SK-N-SH (cell line): ENCODE measurements around the gene EPHX1. TPM values are rescaled to one million over a fixed set of nuclear protein-coding genes. Genes with fewer than 3 reads are reported as not detected.

Source experiments
- CTCF ChIA-PET: fragments of 300-600, 350-600 bp; formaldehyde crosslinking; extraction: SDS; loops from one replicate; lab custom pipeline; 2021; lab: Yijun Ruan, JAX
- POLR2A ChIA-PET: fragments of 350-600 bp; sonication (Branson Sonifier 250); formaldehyde crosslinking; extraction: SDS; loops from one replicate; lab custom pipeline; 2020; ENCODE audit warnings: antibody characterized with exemption, inconsistent platforms; lab: Yijun Ruan, JAX
- DNase-seq: peaks from one replicate; pipeline ENCODE4 v3.0.0; 2012
- H2AFZ ChIP-seq: fragments of 200-600 bp; sonication (generic); 2 replicates; pipeline ENCODE4 v1.8.1; 2016; ENCODE audit warnings: antibody characterized with exemption, mild to moderate bottlenecking, low read depth
- H3F3A ChIP-seq: fragments of 200-600 bp; sonication (generic); replicated peaks from 2 replicates; pipeline ENCODE3; 2016; ENCODE audit warnings: antibody characterized with exemption, mild to moderate bottlenecking; ENCODE audit not compliant: insufficient read depth
- H3K27ac ChIP-seq, 2 experiments: fragments of 200-500 bp in 1 of 2; fragments of 200-600 bp in 1 of 2; sonication (Bioruptor generic) in 1 of 2; sonication (generic), shearing (Covaris generic) in 1 of 2; 2 replicates each; pipeline versions ENCODE4 v1.5.1 to v1.6.1; 2014 to 2016; ENCODE audit warnings: low read depth in 2 of 2, inconsistent platforms in 1 of 2, low read length in 1 of 2, mild to moderate bottlenecking in 1 of 2, mixed read lengths in 1 of 2
- H3K27me3 ChIP-seq: fragments of 200-600 bp; sonication (generic), shearing (Covaris generic); 2 replicates; pipeline ENCODE4 v1.6.1; 2016; ENCODE audit warnings: mixed run types; ENCODE audit not compliant: insufficient read depth
- H3K36me3 ChIP-seq, 2 experiments: fragments of 200-500 bp in 1 of 2; fragments of 200-600 bp in 1 of 2; sonication (Bioruptor generic) in 1 of 2; sonication (generic) in 1 of 2; replicated peaks in 1 of 2; 2 replicates each; pipeline versions ENCODE3 to v1.5.1; 2014 to 2016; ENCODE audit warnings: low read length in 1 of 2, mild to moderate bottlenecking in 1 of 2; ENCODE audit not compliant: insufficient read depth in 2 of 2, control insufficient read depth in 1 of 2
- H3K4me1 ChIP-seq, 2 experiments: fragments of 200-500 bp in 1 of 2; fragments of 200-600 bp in 1 of 2; sonication (Bioruptor generic) in 1 of 2; sonication (generic), shearing (Covaris generic) in 1 of 2; 2 replicates each; pipeline versions ENCODE4 v1.5.1 to v1.6.1; 2014 to 2016; ENCODE audit warnings: low read depth in 1 of 2, low read length in 1 of 2, mixed run types in 1 of 2; ENCODE audit not compliant: insufficient read depth in 2 of 2, control insufficient read depth in 1 of 2
- H3K4me2 ChIP-seq: fragments of 200-600 bp; sonication (generic), shearing (Covaris generic); 2 replicates; pipeline ENCODE4 v1.6.1; 2017; ENCODE audit warnings: mixed run types
- H3K4me3 ChIP-seq, 2 experiments: fragments of 200-500 bp in 1 of 2; fragments of 200-600 bp in 1 of 2; sonication (Bioruptor generic) in 1 of 2; sonication (generic), shearing (Covaris generic) in 1 of 2; 2 replicates each; pipeline versions ENCODE4 v1.5.1 to v1.8.1; 2014 to 2016; ENCODE audit warnings: low read depth in 2 of 2, inconsistent platforms in 1 of 2, low read length in 1 of 2, mild to moderate bottlenecking in 1 of 2, mixed read lengths in 1 of 2, moderate library complexity in 1 of 2
- H3K79me2 ChIP-seq: fragments of 200-600 bp; sonication (generic); 2 replicates; pipeline ENCODE4 v1.8.1; 2017; ENCODE audit warnings: mild to moderate bottlenecking; ENCODE audit not compliant: insufficient read depth
- H3K9ac ChIP-seq: fragments of 200-600 bp; sonication (generic); 2 replicates; pipeline ENCODE4 v1.6.1; 2017; ENCODE audit warnings: mixed run types
- H3K9me2 ChIP-seq: fragments of 200-600 bp; sonication (generic); 2 replicates; pipeline ENCODE4 v1.6.1; 2017; ENCODE audit warnings: mixed run types
- H3K9me3 ChIP-seq: fragments of 200-600 bp; sonication (generic); 2 replicates; pipeline ENCODE4 v1.6.1; 2017; ENCODE audit warnings: mixed run types, mild to moderate bottlenecking, moderate library complexity
- H4K20me1 ChIP-seq: fragments of 200-600 bp; sonication (generic); 2 replicates; pipeline ENCODE4 v1.6.1; 2017; ENCODE audit warnings: mild to moderate bottlenecking, mixed run types; ENCODE audit not compliant: insufficient read depth
- CHD2 ChIP-seq: fragments of 150-350 bp; IDR thresholded peaks from 2 replicates; pipeline ENCODE4 v1.6.1; 2018; ENCODE audit warnings: low read length; ENCODE audit not compliant: partially characterized antibody
- EP300 ChIP-seq, 2 experiments: IDR thresholded peaks; 2 replicates each; pipeline versions ENCODE4 v1.4.0 to v1.6.1; 2012; ENCODE audit warnings: borderline replicate concordance in 1 of 2, low read depth in 1 of 2, low read length in 1 of 2
- FOXM1 ChIP-seq: IDR thresholded peaks from 2 replicates; pipeline ENCODE4 v1.4.0; 2012; ENCODE audit warnings: low read depth, mild to moderate bottlenecking
- GATA2 ChIP-seq: sonication (generic); formaldehyde crosslinking; IDR thresholded peaks from 2 replicates; pipeline ENCODE4 v1.5.0; 2020; ENCODE audit warnings: mild to moderate bottlenecking, missing genetic modification reagents
- MAX ChIP-seq: IDR thresholded peaks from 2 replicates; pipeline ENCODE4 v1.4.0; 2012; ENCODE audit warnings: low read depth
- MXI1 ChIP-seq: IDR thresholded peaks from 2 replicates; pipeline ENCODE4 v1.6.1; 2012; ENCODE audit warnings: mild to moderate bottlenecking, low read depth, low read length, improper control_type of control experiment
- NFIC ChIP-seq: IDR thresholded peaks from 2 replicates; pipeline ENCODE4 v1.4.0; 2012; ENCODE audit warnings: borderline replicate concordance
- PBX3 ChIP-seq: IDR thresholded peaks from 2 replicates; pipeline ENCODE4; 2012
- RCOR1 ChIP-seq: fragments of 150-350 bp; IDR thresholded peaks from 2 replicates; pipeline ENCODE4 v1.6.1; 2017; ENCODE audit warnings: antibody characterized with exemption, low read length
- REST ChIP-seq: IDR thresholded peaks from 2 replicates; pipeline ENCODE4 v1.6.1; 2012; ENCODE audit warnings: mild to moderate bottlenecking, low read depth, low read length, moderate library complexity
- SMC3 ChIP-seq: IDR thresholded peaks from 2 replicates; pipeline ENCODE4 v1.6.1; 2012; ENCODE audit warnings: low read depth, low read length, improper control_type of control experiment
- TCF12 ChIP-seq: IDR thresholded peaks from 2 replicates; pipeline ENCODE4 v1.4.0; 2012
- TEAD4 ChIP-seq: IDR thresholded peaks from 2 replicates; pipeline ENCODE4 v1.4.0; 2012; ENCODE audit warnings: mild to moderate bottlenecking, borderline replicate concordance; ENCODE audit not compliant: insufficient read depth
- WGBS: methylation state at CpG from one replicate; pipeline ENCODE4 v1.1.6; 2017; ENCODE audit warnings: low lambda C conversion rate; 5-methylcytosine and 5-hydroxymethylcytosine counted together
- polyA plus RNA-seq, 3 experiments: library from polyadenylated mRNA; depleted of rRNA; stranded (reverse); fragments of >200 nt; gene quantifications; 2 replicates each; pipeline ENCODE4 v1.2.3, GENCODE V29; 2012

EPHX1 gene
- polyA plus RNA-seq, 1 of the 3 experiments (the other 2 are of a cell fraction): 45.7 TPM

- no peak for TF ChIP-seq NFIC
- no peak for TF ChIP-seq CHD2
- TF ChIP-seq SMC3: no peak
- TF ChIP-seq, all 33 proteins: peak for 0
- Histone ChIP-seq H4K20me1 (no peaks in the 10 kb centered on the region), H3F3A (peaks cover 4% of the 10 kb centered on the region), H3K79me2 (peaks cover 7% of the 10 kb centered on the region; the same call in 1 of the 2 replicates), H3K9ac (no peak overlapping the region), H3K4me1 (peaks cover 0 to 34% of the 10 kb centered on the region in 2 experiments; a peak in 1 of 4 replicates), H3K9me3 (no peaks in the 10 kb centered on the region), H3K9me2 (no peaks in the 10 kb centered on the region), H3K4me2 (no peak overlapping the region), H3K36me3 (no peaks in the 10 kb centered on the region), H2AFZ (no peak overlapping the region), H3K27ac (no peak overlapping the region), H3K27me3 (no peaks in the 10 kb centered on the region), H3K4me3 (no peak overlapping the region; a peak in 1 of 4 replicates)
- POLR2A ChIA-PET: interaction anchor here (0.6 to 1.0 kb wide), 2 partner anchors 35 to 120 kb away, joined by 3 read pairs; partner anchors contain the start of gene SDE2
- no peak for DNase-seq
- CTCF ChIA-PET: interaction anchor here (0.6 to 3.9 kb wide), 2 partner anchors 57 to 405 kb away, joined by 3 to 21 read pairs; no protein-coding TSS in a partner anchor
- 93% methylated on average over 8 of the region's 8 CpGs for WGBS
Measured at GRCh38 chr1:225879521-225880221, 69.7 kb downstream of the EPHX1 start.

GRCh38 chr1:225880222-225880588 is 70.3 kb downstream of the EPHX1 start:
- POLR2A ChIA-PET: interaction anchor here (1.0 kb wide), 1 partner anchor 35 kb away, joined by 3 read pairs; no protein-coding TSS in a partner anchor
- Histone ChIP-seq H3K4me1 (peaks cover 0 to 34% of the 10 kb centered on the region in 2 experiments; a peak in 1 of 4 replicates), H3F3A (peaks cover 4% of the 10 kb centered on the region), H3K9me2 (no peaks in the 10 kb centered on the region), H3K4me2 (no peak overlapping the region; the same call in 1 of the 2 replicates), H4K20me1 (no peaks in the 10 kb centered on the region), H3K27ac (no peak overlapping the region; a peak in 1 of 4 replicates), H2AFZ (no peak overlapping the region), H3K9me3 (no peaks in the 10 kb centered on the region), H3K27me3 (no peaks in the 10 kb centered on the region), H3K4me3 (no peak overlapping the region; a peak in 1 of 4 replicates), H3K9ac (no peak overlapping the region), H3K79me2 (peaks cover 7% of the 10 kb centered on the region; the same call in 1 of the 2 replicates), H3K36me3 (no peaks in the 10 kb centered on the region)
- no peak for TF ChIP-seq GATA2 (CRISPR knock-in tag)
- peak; percentile 42 for TF ChIP-seq CHD2
- 0 out of 2 replicates have a peak, but pooled peaks have one; percentile 5 for TF ChIP-seq RCOR1
- no CpG with 5 or more reads among the region's 2 CpGs for whole genome bisulfite sequencing
- CTCF ChIA-PET: interaction anchor here (3.9 kb wide), 1 partner anchor 405 kb away, joined by 21 read pairs; no protein-coding TSS in a partner anchor
- DNase-seq: peak; percentile 55

- no peaks in the 10 kb centered on the region for H4K20me1 ChIP-seq
- H3K9me2 ChIP-seq: no peaks in the 10 kb centered on the region
- no peaks in the 10 kb centered on the region for H3K9me3 ChIP-seq
- H3K27ac ChIP-seq: no peak overlapping the region; a peak in 1 of 4 replicates
- no peaks in the 10 kb centered on the region for H3K36me3 ChIP-seq
- peaks cover 0 to 34% of the 10 kb centered on the region in 2 experiments; a peak in 1 of 4 replicates for H3K4me1 ChIP-seq
- peaks cover 4% of the 10 kb centered on the region for H3F3A ChIP-seq
- no peak overlapping the region for H3K9ac ChIP-seq
- ChIA-PET POLR2A (interaction anchor here (1.0 to 1.1 kb wide), 2 partner anchors 34 to 103 kb away, joined by 3 read pairs; partner anchors contain the start of gene SRP9), CTCF (interaction anchor here (1.0 to 3.9 kb wide), 3 partner anchors 21 to 406 kb away, joined by 3 to 21 read pairs (median 4); no protein-coding TSS in a partner anchor)
- peak overlapping the region; percentile 94 for H3K4me2 ChIP-seq
- H3K4me3 ChIP-seq: no peak overlapping the region
- peaks cover 7% of the 10 kb centered on the region; the same call in 1 of the 2 replicates for H3K79me2 ChIP-seq
- H2AFZ ChIP-seq: no peak overlapping the region
- no peaks in the 10 kb centered on the region for H3K27me3 ChIP-seq
- DNase-seq: no peak
- WGBS: 82% methylated on average over 3 of the region's 5 CpGs
- TF ChIP-seq TEAD4 (no peak), TCF12 (no peak), MAX (no peak), EP300 (IDR thresholded peaks at IDR 0.05; ENCODE audit: borderline replicate concordance in 1 of 2, low read depth in 1 of 2, low read length in 1 of 2) (no peak), MXI1 (no peak), FOXM1 (no peak), PBX3 (no peak), NFIC (no peak), REST (no peak), RCOR1 (no peak)
Measured at GRCh38 chr1:225880636-225881035, 70.7 kb downstream of the EPHX1 start.
